HCEC 1CT (cell line): ENCODE measurements around the gene DNAJC4.

Experiments used
- DNase-seq: peaks from one replicate; pipeline ENCODE4 v3.0.0-alpha.2; 2017

DNAJC4 gene, protein sequence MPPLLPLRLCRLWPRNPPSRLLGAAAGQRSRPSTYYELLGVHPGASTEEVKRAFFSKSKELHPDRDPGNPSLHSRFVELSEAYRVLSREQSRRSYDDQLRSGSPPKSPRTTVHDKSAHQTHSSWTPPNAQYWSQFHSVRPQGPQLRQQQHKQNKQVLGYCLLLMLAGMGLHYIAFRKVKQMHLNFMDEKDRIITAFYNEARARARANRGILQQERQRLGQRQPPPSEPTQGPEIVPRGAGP

DNA sequence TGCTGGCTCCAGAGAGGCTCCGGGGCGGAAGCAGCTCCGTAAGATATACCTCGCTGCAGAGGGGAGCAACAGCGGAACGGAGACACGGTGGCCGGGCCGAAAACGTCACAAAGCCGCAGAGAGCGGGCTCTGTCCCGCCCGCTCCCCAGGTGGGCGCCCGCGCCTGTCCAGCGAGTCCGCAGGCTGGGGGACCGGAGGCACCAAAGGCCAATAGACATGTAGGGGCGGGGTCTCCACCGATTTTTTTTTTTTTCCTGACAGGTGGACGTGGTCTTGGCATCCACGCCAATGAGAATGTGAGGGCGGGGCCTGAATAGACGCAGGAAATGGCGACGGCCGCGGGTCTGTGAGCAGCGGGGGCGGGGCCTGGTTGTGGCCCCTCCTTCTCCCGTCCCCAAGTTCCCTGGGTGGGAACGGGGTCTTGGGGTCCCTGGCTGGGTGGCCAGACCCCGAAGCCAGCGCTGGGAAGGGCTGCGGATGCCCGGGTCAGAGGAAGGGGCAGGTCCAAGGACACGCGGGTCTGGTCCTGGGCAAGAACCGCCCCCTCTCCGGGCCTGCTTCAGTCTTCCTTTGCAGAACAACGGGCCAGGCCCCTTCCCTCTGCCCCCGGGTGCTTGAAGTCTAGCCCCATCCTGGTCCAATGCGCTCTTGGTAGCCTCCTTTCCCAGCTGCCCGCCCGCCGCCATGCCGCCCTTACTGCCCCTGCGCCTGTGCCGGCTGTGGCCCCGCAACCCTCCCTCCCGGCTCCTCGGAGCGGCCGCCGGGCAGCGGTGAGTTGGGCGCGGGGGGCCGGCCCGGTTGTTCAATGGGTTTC is at the start of gene DNAJC4:
DNAJC4 (plus strand) TSS at position 378 of the 814 bp plus-strand sequence; CDS start at position 685, 307 bp downstream.
- peak; percentile 71 for DNase-seq

DNA sequence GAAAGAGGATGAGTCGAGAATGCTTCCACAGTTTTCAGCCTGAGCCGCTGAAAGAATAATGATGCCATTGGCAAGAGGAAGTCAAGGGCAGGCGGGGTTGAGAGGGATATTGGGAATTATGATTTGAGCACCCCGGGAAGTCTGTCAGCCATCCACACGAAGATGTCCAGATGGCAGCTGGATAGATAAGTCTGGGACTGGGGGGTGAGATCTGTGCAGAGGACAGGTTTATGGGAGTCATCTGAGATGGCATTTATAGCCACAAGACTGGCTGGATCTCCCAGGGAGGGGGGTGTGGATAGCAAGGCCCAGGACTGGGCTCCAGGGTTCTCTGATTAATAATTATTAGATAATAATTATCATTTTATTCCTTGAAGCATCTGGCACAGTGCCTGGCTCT is 49.5 kb upstream of the DNAJC4 start:
- no peak for DNase-seq

DNA sequence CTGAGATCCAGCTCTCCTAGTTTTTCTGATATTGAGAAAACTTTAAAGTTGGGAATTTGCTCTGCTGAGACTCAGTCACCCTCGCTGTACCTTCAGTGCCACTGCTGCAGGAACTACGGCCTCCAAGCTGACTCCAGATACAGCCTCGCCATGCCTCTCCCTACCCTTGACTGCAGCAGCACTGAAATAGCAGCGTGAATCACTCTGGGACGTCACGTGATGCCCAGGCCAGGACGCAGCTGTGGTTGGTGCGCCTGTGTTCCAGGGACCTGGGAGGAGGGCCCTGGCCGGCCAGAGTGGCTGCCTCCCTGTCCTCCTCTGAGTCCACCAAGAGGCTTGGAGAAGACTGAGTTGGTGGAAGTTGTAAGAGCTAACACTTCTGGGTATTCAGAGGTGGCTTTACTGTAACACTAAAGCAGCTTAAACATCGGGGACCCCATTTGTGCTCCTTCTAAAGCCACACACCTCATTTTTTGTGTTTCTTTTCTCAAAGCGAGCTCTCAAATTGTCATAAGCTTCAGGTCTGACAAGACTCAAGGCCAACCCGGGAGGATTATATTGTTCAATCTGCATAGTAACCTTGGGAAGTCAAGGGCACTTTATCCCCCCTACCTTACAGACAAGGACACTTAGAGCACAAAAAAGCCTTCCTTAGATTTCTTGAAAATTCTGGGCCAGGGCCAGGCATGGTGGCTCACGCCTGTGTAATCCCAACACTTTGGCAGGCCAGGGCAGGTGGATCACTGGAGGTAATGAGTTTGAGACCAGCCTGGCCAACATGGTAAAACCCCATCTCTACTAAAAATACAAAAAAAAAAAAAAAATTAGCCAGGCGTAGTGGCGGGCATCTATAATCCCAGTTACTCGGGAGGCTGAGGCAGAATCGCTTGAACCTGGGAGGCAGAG is 48.6 kb upstream of the DNAJC4 start:
- DNase-seq = peak; percentile 90

DNA sequence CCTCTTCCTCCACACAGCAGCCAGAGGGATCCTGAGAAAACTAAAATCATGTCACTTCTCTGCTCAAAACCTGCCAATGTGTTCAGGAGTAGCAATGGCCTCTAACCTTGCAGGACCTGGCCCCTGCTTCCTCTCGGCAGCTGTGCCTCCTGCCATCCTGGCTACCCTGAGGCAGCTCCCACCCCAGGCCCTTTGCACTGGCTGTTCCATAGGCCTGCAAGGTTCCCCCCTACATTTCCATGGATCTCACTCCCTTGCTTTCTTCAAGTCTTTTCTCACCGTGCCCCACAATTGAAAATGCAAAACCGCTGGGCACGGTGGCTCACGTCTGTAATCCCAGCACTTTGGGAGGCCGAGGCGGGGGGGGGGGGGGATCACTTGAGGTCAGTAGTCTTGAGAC is 46.5 kb upstream of the DNAJC4 start:
- no peak for DNase-seq

DNA sequence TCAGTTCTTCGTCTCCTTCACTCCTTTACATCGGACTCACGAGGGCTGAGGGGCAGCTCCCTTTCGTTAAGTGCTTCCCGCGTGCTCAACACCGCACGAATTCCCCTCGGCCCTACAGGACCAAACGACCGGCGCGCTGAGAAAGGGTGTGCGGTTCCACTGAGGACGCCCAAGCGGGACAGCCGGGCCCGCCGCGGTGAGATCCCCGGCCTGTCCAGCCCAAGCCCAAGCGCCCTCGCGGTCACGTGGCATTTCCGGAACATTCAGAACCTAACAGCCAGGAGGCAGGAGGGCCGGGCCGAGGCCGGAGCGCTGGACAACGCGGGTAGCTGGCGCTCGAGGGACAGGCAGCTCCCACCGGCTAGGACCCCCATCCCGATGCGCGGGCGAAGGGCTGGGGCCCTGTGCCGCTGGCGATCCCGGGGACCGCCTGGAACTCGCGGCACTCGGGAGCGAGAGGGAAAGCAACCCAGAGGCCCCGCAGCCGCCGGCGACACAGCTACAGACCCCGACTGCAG is 45.1 kb upstream of the DNAJC4 start:
- peak; percentile 81 for DNase-seq

DNA sequence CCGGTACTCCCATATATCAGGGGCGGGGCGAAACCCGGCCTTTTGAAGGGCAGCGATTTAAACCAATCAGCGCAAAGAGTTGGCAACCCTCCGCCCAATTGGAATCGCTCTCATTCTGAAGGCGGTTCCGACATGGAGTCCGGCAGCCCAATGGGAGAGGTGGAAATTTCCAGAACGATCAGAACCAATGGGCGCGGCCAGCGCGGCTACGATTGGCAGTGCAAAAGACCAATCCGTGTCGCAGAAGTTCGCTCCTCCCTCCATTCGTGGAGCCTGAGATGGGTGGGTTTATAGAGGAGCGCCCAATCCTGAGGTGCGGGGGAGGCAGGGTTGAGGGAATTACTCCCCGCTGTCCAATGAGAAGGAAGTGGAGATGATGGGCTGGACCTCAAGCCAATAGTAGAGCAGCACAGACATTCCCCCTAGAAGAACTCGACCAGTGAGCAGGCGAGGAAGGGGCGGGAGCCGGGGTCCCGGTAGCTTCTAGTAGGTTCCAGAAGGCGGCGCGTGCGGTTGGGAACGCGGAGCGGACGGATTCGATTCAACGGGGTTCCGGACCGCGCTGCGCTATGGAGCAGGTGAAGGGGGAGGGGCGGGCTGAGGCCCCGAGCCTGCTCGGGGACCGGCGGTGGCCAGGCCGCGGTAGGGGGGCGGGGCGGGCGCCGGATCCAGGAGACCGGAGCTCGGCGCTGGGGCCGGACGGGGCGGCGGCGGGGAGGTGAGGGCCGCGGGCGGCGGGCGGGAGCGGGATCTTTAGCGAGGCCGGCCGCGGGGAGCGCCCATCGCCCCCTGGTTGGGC is 44.5 kb upstream of the DNAJC4 start, which contains the start of gene STIP1:
STIP1 (plus strand) TSS at position 479 of the 799 bp plus-strand sequence; CDS start at position 570, 91 bp downstream.
- peak; percentile 100 for DNase-seq

DNA sequence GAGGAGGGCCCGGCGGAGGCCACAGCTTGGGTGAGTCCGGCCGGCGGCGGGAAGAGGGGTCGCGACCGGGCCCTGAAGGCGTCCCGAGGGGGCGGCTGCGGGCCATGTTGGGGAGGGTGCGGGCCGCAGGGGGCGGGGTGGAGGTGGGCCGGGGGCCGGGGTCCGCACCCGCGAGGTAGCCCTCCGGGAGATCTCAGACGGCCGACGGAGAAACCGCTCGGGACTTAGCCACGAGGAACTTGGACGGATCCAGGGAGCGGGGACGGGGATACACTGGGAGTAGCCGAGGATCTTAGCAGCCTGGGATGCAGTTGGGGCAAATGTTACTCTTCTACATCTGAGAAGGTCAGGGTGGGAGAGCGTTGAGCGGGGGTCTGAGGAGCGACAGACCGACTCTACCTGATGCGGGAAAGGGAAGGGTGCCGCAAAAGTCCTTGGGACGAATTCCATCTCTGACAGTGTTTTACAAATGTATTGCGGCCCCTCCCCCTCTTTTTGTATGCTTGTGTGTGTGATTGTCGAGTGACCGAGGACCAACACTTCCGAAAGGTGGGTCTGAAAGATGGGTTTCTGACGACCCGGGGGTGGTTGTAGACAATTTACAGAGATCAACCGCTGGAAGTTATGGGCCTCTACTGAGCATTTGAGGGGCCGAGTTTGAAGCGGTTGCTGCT is 43.7 kb upstream of the DNAJC4 start:
- no peak for DNase-seq

DNA sequence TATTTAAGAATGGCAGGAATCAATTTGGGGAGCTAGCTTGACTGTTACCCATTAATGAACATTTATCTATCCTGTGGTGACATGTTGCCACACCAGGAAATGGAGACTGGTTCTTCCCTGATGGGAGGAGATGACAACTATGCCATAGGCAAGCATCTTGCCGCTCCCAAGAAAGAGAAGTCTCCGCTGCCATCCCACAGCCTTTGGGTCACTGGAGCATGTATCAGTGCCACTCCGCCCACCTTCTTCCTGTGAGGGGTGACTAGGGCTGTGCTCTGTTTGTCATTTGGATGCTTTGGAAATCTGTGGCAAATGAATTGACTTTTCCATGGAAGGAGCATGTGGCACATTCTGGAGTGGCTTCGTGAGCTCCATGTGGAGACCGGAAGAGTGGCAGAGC is 37.9 kb upstream of the DNAJC4 start:
- DNase-seq = no peak

DNA sequence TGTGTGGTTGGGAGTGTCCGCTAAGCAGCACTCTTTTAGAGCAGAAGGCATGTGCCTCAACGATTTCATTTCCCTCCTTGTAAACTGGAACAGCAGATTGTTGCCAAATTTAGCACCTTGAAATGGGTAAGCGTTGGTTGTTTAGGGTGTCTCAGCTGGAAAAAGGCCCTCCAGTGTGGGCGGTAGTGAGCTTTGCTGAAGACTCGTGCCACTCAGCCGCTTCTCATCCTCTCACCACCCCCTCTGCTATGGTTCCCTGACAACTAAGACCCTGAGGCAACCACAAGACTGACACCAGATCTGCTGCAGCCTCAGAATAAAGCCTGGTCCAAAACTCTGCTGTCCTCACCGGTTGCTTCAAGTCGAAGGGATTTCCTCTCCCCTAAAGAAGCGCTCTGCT is 33.7 kb upstream of the DNAJC4 start:
- DNase-seq = no peak

DNA sequence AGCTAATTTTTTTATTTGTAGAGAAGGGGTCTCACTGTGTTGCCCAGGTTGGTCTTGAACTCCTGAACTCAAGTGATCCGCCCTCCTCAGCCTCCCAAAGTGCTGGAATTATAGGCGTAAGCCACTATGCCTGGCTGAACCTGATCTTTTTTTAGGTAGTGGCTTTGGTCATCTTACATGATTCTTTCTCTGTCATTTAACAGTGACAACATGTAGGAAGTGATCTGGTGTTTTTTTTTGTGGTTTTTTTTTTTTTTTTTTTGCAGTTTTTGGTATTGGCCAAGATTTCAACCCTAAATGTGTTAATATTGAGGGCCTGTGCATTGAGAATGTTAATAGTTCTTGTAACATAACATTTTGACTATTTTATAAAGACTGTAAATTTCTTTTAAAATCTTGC is 31.8 kb upstream of the DNAJC4 start:
- DNase-seq = no peak

DNA sequence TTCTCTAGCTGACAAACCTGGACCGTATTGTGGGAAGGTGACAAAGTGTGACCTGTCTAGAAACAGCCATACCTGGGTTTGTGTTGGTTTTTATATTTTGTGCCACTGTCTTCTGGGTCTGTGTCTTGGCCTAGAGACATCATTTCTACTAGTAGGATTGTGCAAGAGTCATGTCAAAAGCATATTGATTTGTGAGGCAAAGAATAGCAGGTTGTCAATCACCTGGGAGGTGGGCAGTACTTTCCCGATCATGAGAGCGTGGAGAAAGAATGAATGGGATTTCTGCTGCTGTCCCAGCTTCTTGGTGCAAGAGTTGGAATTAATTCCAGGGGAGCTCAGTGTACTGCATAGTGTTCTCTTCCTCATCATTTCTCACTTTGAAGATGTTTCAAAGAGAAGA is 28.8 kb upstream of the DNAJC4 start:
- no peak for DNase-seq

DNA sequence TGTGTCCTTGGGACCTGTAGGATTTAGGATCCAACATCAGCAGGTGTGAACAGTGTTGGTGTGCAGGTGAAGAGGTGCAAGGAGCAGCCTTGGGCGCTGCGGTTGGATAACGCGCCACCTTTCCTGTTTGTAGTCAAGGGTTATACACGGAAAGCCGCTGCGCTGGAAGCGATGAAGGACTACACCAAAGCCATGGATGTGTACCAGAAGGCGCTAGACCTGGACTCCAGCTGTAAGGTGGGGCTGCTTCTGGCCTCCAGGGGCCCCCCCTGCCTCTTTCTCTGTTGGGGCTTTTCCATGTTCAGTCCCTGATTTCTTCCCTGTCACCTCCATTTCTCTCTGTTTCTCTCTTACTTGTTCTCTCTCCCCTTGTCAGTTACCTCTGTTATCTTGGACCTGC is 27.4 kb upstream of the DNAJC4 start:
- DNase-seq = no peak

DNA sequence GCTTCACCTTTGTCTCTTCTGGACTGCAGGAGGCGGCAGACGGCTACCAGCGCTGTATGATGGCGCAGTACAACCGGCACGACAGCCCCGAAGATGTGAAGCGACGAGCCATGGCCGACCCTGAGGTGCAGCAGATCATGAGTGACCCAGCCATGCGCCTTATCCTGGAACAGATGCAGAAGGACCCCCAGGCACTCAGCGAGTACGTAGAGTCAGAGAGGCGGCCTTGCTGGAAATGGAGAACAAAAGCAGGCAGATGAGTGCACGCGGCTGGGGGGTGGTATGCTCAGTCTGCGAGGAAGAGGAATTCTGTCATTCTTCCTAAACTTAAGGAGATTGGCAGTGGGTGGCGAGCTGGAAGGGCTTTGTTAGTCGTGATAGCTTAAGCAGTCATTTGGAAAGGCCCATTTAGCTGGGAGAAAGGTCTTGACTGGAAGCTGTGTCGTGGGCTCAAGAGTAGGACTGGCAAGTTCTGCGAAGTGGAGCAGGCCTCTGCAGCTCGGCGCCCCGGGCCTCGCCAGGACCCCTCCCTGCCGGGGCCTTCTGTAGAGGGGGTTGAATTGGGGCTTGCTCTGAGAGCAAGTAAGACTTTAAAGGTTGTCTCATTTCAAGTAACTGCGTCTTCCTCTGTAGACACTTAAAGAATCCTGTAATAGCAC is 26.8 kb upstream of the DNAJC4 start:
- no peak for DNase-seq

DNA sequence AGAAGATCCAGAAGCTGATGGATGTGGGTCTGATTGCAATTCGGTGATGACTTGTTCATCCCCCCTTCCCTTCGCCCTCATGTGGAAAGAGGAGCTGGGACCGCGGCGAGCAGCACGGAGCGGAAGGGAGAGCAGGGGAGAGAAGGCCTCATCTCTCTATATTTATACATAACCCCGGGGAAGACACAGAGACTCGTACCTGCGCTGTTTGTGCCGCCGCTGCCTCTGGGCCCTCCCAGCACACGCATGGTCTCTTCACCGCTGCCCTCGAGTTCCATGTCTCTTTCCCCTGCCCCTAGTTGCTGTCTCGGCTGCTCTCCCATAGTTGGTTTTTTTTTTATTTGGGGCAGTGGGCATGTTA is 26.3 kb upstream of the DNAJC4 start:
- DNase-seq = no peak

DNA sequence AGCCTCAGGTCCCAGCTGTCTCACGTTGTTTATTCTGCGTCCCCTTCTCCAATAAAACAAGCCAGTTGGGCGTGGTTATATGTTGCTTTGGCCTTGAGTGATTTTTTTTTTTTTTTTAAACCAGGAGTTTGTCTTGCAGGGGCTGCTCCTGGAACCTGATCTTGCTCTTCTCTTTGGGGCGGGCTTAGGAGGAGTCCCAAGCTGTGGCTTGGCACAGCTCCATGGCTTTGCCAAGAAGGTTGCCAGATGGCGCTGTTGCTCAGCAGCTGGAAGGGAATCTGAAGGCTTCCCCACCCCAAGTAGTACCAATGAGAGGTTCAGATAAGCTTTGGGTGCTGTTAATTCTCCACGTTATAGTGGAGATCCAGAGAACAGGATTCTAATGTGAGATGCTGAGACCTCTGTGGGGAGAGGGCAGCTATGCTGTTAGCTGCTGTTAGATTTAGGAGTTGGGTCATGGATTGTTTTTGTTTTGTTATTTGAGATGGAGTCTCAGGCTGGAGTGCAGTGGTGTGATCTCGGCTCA is 25.8 kb upstream of the DNAJC4 start:
- DNase-seq = peak; percentile 91

DNA sequence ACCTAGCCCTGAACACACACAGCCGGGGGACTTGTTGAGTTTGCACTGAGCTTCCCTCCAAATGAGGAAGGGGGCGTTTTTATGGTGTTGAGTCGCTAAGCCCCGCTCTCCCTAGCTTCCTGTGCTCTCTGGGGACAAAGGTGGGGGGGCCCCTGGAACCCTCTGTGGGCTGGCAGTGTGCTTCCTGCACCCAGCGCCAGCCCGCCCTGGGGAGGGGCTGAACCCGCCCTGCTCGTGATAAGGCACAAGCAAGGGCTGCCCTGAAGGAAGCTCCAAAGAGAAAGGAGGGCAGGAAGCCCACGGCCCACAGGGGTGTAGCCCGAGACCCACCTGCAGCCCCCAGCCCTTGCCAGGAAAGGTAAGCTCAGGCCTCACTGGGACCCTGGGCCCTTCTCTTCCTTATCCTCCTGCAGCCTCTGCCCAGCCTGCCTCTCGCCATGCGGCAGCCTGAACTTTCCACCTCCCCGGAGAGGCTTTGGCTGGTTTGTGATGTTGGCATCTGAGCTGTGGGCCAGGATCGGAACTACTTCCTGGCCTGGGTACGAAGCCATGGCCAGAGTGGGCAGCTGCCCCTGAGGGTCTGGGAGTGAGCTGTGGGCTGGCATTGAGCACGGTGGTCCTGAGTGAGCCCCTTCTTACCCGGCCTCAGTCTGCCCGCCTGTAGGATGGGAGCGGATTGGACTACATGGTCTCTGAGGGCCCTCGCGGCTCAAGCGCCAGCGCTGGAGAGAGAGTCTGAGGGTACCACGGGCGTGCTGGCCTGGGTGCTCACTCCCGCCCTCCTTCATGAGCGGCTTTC is 23.7 kb upstream of the DNAJC4 start, which contains the start of gene FERMT3:
FERMT3 (plus strand) TSS at position 265 of the 799 bp plus-strand sequence. CDS start 644 bp downstream, outside the sequence.
- no peak for DNase-seq

DNA sequence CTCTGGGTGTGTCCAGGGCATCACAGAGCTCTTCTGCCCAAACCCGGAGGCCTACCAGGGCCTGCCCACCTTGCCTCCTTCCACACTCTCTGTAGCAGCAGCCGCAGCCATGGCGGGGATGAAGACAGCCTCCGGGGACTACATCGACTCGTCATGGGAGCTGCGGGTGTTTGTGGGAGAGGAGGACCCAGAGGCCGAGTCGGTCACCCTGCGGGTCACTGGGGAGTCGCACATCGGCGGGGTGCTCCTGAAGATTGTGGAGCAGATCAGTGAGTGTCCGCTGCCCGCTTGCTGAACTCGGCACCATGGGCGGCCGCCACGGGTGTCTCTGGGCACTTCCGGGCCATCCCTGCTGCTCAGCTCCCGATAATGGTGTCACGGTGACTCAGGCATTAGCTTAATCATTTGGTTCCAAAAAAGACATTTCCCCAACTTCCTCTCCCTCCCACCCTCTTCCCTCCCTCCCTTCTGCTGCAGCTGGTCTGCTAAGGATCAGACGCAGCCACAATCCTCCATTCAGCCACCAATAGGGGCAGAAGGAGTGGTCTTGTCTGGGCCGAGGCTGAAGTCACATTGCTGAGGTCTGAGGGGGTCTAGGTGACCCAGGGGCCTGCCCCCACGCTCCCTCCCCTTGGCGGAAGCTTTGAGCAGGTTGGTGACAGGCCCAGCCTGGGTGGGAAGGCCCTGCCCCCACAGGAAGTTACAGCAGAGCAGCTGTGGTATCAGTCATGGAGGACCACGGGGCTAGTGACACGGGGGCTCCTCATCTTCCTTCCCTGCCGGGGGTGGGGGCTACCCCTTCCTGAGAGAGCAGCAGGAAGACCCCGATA is 22.9 kb upstream of the DNAJC4 start:
- DNase-seq = peak; percentile 73

DNA sequence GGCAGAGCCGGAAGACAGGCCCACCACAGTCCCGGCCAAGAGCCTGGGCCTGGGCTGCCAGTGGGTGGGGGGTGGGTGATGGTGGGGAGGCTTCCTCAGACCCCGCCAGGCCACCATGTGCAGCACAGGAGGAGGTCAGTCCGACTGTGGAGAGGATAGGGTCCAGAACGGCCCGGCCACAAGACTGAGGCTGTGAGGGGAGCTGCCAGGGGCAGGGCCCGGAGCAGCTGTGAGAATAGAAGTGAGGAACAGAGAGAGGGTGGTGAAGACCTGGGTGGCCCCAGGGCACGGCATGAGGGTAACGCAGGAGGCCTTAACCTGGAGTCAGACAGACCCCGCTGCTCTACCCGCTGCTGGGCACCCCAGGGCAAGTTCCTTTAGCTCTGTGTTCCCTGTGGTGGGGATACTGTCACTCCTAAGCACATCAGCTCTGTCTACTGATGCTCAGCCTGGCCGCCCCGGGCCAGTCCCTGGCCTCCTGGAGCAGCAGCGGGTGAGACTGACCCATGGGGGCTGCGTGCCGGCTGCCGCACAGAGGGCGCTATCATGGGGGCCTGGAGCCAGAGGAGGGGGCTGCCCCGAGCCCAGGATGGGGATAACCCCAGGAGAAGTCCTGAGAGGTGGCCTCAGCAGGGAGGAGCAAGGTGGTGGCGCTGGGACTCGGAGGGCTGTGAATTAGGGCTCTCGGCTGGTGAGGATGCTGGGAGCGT is 22.1 kb upstream of the DNAJC4 start:
- DNase-seq = no peak
